ENCODE measurements around the gene VGLL3.

The VGLL3 gene

DNA sequence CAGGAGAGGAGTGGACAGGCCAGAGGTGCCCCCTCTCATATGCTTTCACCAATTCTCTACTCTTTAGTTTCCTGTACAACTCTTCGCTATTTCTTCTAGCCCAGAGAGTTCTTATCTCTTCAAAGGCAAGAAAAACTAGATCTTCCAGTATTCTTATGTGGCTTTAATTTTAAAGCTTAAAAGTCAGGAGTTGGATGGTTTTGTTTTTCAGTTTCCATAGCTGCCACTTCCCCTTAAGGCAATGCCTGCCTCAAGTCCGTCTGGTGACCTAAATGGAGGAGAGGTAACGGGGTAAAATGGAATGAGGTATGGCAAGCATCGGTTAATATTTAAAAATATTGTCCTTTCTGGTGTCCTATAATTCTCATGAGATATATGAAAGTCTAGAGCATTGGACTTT is 11.4 kb upstream of the VGLL3 start:
- Histone ChIP-seq H3K4me3 (ENCODE audit: low read depth, low read length) (no peak overlapping the region), H3K4me1 (ENCODE audit: control insufficient read depth, insufficient read depth, low read length, unreplicated experiment) (no peaks in the 10 kb centered on the region), H3K36me3 (ENCODE audit: insufficient read depth, low read length) (no peaks in the 10 kb centered on the region), H2AFZ (ENCODE audit: low read length, unreplicated experiment) (no peak overlapping the region), H3K79me2 (ENCODE audit: control insufficient read depth, insufficient read depth, low read length, unreplicated experiment) (no peaks in the 10 kb centered on the region), H3K27me3 (ENCODE audit: insufficient read depth, low read length) (no peaks in the 10 kb centered on the region), H3K27ac (ENCODE audit: low read depth, low read length) (no peak overlapping the region)

DNA sequence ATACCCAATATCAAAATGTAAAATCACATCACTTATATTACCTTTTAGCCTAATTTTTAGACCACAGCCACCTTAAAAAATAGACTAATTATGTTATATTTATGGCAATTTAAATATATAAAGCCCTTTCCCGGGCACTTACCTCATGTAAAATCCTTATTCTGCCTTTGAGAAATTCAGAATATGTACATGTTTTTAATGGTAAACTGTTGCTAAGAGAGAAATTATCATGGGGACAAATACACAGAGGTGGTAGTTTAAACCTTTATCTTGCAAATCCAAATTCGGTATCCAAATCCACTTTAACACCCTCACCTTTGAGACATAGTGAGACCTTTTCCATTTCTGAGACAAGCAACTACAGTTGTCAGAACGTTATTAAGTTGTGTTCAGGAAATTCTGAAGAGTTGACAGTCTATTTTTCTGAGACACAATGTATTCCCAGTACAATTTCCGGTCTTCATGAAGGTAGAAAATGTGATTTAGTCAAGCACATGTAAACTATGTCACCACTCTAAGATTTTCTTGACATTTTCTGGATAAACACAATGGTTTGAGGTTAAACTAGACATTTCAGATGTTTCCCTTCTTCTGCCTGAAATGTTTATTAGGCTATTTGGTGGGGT is 10.6 kb upstream of the VGLL3 start:
- Histone ChIP-seq H2AFZ (ENCODE audit: low read length, unreplicated experiment) (no peak overlapping the region), H3K27me3 (ENCODE audit: insufficient read depth, low read length) (no peaks in the 10 kb centered on the region), H3K79me2 (ENCODE audit: control insufficient read depth, insufficient read depth, low read length, unreplicated experiment) (no peaks in the 10 kb centered on the region), H3K27ac (ENCODE audit: low read depth, low read length) (no peak overlapping the region), H3K4me1 (ENCODE audit: control insufficient read depth, insufficient read depth, low read length, unreplicated experiment) (peaks cover 7% of the 10 kb centered on the region), H3K36me3 (ENCODE audit: insufficient read depth, low read length) (no peaks in the 10 kb centered on the region), H3K4me3 (ENCODE audit: low read depth, low read length) (no peak overlapping the region)

DNA sequence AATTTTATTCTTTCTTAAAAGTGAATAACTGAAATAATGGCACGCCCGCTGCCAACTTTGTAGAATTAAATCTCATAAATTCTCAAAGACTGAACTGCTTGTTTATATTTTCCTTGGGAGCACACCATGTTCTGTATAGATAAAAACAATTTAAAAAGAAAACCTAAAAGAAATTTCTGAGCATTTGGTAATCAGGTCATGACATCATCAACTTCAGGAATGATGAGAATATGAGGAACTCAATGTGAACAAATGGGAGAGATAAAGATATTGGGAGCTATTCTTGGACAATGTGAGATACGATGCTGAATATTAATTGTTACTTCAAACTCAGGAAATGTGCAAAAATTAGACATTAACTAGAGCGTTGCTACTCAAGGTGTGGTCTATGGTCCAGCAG is 10.0 kb upstream of the VGLL3 start:
- Histone ChIP-seq H3K27ac (ENCODE audit: low read depth, low read length) (no peak overlapping the region), H2AFZ (ENCODE audit: low read length, unreplicated experiment) (no peak overlapping the region), H3K4me3 (ENCODE audit: low read depth, low read length) (no peak overlapping the region), H3K27me3 (ENCODE audit: insufficient read depth, low read length) (no peaks in the 10 kb centered on the region), H3K36me3 (ENCODE audit: insufficient read depth, low read length) (no peaks in the 10 kb centered on the region), H3K4me1 (ENCODE audit: control insufficient read depth, insufficient read depth, low read length, unreplicated experiment) (peaks cover 13% of the 10 kb centered on the region), H3K79me2 (ENCODE audit: control insufficient read depth, insufficient read depth, low read length, unreplicated experiment) (no peaks in the 10 kb centered on the region)

DNA sequence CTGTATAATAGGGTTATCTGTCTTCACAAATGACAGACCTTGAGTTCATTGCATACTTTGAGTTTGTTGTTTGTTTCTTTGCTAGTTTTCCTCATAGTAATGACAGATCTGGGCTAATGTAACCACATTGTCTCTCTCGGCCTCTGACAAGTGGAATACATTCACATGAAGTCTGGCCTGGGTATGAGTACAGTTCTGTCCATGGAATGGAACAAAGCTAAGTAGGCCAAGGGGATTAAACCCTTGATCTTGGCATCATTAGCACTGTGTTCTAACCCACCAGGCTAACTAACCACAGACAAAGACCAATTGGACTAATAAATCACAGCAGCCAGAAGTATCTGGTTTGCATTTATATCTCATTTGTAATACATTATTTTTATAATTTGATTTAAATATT is 7.6 kb upstream of the VGLL3 start:
- no peaks in the 10 kb centered on the region for H3K36me3 ChIP-seq (ENCODE audit: insufficient read depth, low read length)
- no peak overlapping the region for H3K27ac ChIP-seq (ENCODE audit: low read depth, low read length)
- H3K79me2 ChIP-seq (ENCODE audit: control insufficient read depth, insufficient read depth, low read length, unreplicated experiment), result no peaks in the 10 kb centered on the region
- H2AFZ ChIP-seq (ENCODE audit: low read length, unreplicated experiment), result no peak overlapping the region
- peaks cover 33% of the 10 kb centered on the region for H3K4me1 ChIP-seq (ENCODE audit: control insufficient read depth, insufficient read depth, low read length, unreplicated experiment)
- H3K4me3 ChIP-seq (ENCODE audit: low read depth, low read length), result no peak overlapping the region
- H3K27me3 ChIP-seq (ENCODE audit: insufficient read depth, low read length), result no peaks in the 10 kb centered on the region

DNA sequence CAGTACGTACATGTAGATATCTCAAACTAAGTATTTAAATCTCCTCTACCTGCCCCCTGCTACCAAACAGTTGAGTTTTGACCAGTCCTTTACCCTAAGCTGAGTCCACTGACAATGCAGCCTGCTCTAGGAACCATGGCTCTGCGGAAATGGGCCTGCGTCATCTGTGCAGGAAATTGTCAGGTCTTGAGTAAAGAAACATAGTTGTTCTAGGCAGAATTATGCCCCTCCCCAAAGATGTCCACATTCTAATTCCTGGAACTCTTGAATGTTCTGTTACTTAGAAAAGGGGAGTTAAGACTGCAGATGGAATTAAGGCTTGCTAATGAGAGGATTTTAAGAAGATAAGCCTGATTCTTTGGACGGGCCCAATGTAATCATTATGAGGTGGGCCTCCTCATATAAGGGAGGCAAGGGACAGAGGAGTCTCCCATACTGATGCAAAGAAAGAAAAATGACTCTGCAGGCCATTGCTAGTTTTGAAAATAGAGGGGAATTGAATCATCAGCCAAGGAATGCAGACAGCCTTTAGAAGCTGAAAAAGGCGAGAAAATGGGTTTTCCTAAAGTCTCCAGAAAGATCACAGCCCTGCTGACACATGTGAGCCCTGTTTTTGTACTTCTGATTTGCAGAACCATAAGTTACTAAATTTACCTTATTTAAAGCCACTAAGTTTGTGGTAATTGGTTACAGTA is 5.5 kb upstream of the VGLL3 start:
- H3K79me2 ChIP-seq (ENCODE audit: control insufficient read depth, insufficient read depth, low read length, unreplicated experiment), result peaks cover 2% of the 10 kb centered on the region

DNA sequence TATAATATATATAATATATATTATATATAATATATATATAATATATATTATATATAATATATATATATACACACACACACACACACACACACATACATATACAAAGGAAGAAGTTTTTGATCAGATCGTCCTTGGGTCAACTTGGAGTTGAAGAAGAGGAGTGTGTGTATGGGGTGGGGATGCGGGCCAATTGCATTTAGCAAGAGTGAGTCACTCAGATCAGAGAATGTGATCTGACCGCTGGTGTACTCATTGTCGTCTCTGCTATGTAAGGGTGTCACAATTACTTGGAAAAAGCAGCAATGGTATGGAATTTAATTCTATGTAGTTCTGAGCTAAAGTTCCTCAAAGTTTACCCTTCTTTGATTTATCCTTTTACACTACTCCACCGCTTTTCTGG is 4.6 kb upstream of the VGLL3 start:
- Histone ChIP-seq H3K4me1 (ENCODE audit: control insufficient read depth, insufficient read depth, low read length, unreplicated experiment) (peaks cover 45% of the 10 kb centered on the region), H3K27ac (ENCODE audit: low read depth, low read length) (peak overlapping the region; percentile 73), H3K4me3 (ENCODE audit: low read depth, low read length) (no peak overlapping the region), H3K36me3 (ENCODE audit: insufficient read depth, low read length) (no peaks in the 10 kb centered on the region), H3K79me2 (ENCODE audit: control insufficient read depth, insufficient read depth, low read length, unreplicated experiment) (peaks cover 9% of the 10 kb centered on the region), H2AFZ (ENCODE audit: low read length, unreplicated experiment) (no peak overlapping the region), H3K27me3 (ENCODE audit: insufficient read depth, low read length) (no peaks in the 10 kb centered on the region)

More for the DNA sequence above, 5.5 kb upstream of the VGLL3 start:
- H3K4me1 ChIP-seq (ENCODE audit: control insufficient read depth, insufficient read depth, low read length, unreplicated experiment), result peaks cover 45% of the 10 kb centered on the region
- H3K27ac ChIP-seq (ENCODE audit: low read depth, low read length), result peak overlapping the region; percentile 73
- H2AFZ ChIP-seq (ENCODE audit: low read length, unreplicated experiment), result peak overlapping the region; percentile 39
- no peaks in the 10 kb centered on the region for H3K36me3 ChIP-seq (ENCODE audit: insufficient read depth, low read length)
- H3K27me3 ChIP-seq (ENCODE audit: insufficient read depth, low read length), result no peaks in the 10 kb centered on the region
- no peak overlapping the region for H3K4me3 ChIP-seq (ENCODE audit: low read depth, low read length)

DNA sequence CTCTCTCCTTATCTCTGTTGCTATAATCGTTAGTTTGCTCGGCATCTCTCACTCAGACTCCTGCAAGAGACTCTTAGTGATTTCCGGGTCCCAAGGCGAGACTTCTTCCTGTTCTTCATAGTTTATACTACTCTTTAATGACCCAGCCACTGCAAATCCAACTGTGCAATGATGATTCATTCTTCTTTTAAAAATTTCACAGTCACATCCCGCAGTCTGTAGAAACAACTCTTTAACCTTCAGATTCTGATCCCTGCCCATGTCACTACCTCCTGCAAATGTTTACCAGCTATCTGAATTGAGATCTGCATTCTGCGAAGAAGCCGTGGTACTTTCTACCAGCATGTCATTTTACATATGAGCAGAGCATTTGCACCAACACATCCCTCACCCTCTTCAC is 2.8 kb upstream of the VGLL3 start:
- H3K4me3 ChIP-seq (ENCODE audit: low read depth, low read length), result peak overlapping the region; percentile 55
- no peaks in the 10 kb centered on the region for H3K27me3 ChIP-seq (ENCODE audit: insufficient read depth, low read length)
- peak overlapping the region; percentile 82 for H3K27ac ChIP-seq (ENCODE audit: low read depth, low read length)
- H3K79me2 ChIP-seq (ENCODE audit: control insufficient read depth, insufficient read depth, low read length, unreplicated experiment), result peaks cover 27% of the 10 kb centered on the region
- no peaks in the 10 kb centered on the region for H3K36me3 ChIP-seq (ENCODE audit: insufficient read depth, low read length)
- peaks cover 45% of the 10 kb centered on the region for H3K4me1 ChIP-seq (ENCODE audit: control insufficient read depth, insufficient read depth, low read length, unreplicated experiment)
- H2AFZ ChIP-seq (ENCODE audit: low read length, unreplicated experiment), result peak overlapping the region; percentile 67

DNA sequence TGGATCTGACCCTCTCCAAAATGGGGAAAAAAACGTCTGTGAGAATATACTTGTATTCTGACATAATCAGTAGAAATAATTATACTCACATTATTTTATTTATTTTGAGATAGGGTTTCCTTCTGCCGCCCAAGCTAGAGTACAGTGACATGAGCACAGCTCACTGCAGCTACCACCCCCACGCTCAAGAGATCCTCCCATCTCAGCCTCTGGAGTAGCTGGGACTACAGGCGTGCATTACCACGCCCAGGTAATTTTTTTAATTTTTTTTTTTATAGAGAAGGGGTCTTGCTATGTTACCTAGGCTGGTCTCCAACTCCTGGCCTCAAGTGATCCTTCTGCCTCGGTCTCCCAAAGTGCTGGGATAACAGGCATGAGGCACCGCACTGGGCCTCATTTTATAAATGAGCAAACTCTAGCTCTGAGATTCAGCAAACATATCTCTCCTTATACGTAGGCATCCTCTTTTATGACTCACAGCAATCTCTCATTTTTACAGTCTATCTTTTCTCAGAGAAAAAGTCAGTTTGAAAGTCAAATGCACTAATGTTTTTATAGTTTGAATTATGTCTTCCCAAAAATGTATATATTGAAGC is 989 bp upstream of the VGLL3 start:
- H3K36me3 ChIP-seq (ENCODE audit: insufficient read depth, low read length), result no peaks in the 10 kb centered on the region
- peak overlapping the region; percentile 80 for H2AFZ ChIP-seq (ENCODE audit: low read length, unreplicated experiment)
- H3K79me2 ChIP-seq (ENCODE audit: control insufficient read depth, insufficient read depth, low read length, unreplicated experiment), result peaks cover 39% of the 10 kb centered on the region
- H3K27me3 ChIP-seq (ENCODE audit: insufficient read depth, low read length), result no peaks in the 10 kb centered on the region
- H3K27ac ChIP-seq (ENCODE audit: low read depth, low read length), result peak overlapping the region; percentile 86
- peak overlapping the region; percentile 96 for H3K4me3 ChIP-seq (ENCODE audit: low read depth, low read length)
- H3K4me1 ChIP-seq (ENCODE audit: control insufficient read depth, insufficient read depth, low read length, unreplicated experiment), result peaks cover 52% of the 10 kb centered on the region

DNA sequence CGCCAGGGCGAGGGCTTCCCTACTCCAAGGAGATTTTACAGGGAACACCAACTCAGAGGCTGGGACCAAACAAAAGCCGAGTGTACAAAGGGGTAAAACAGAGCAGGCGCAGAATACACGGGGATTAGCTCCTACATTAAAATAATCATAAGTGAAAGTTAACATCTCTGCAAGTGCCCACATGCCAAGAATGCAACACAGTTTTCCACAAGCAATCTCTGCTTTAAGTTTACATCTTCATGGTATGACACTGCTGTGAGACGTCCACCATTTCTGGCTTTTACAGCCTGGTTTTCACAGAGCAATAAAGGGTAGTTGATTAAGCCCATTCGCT is 500 bp upstream of the VGLL3 start:
- no peaks in the 10 kb centered on the region for H3K27me3 ChIP-seq (ENCODE audit: insufficient read depth, low read length)
- peak overlapping the region; percentile 86 for H3K27ac ChIP-seq (ENCODE audit: low read depth, low read length)
- peak overlapping the region; percentile 96 for H3K4me3 ChIP-seq (ENCODE audit: low read depth, low read length)

DNA sequence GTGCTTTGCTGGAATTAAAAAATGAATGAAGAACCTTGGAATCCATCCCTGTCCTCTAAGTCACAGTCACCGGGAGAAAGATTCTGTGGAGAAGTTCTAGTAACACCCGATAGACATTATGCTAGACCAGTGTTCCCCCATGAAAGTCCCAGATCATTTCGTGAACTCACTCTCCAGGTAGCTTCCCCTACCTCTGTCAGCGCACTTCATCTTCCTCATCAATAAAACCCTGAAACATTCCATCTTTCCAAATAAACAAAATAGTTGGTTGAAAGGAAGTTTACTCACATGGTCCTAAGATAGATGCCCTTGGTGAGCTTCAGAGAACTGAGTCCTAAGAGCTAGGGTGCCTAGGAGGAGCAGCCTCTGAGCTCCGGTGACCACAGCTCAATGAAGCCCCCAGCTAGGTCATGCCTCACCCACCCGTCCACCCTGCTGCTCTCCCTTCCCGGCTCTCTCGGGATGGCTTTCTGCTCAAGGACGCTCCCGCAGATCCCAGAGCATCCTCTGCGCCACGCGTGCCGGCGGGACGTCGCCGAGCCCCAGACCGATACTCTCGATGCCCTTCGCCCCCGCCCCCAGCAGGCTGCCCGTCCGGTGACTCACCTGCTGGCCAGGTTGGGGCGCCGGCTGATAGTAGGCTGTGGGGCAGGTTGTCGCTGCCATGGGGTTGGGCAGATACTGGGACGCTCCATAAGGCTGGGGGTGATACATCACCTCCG is 776 bp downstream of the VGLL3 start:
- Histone ChIP-seq H3K4me3 (ENCODE audit: low read depth, low read length) (peak overlapping the region; percentile 96), H3K27ac (ENCODE audit: low read depth, low read length) (peak overlapping the region; percentile 86), H3K36me3 (ENCODE audit: insufficient read depth, low read length) (no peaks in the 10 kb centered on the region), H3K4me1 (ENCODE audit: control insufficient read depth, insufficient read depth, low read length, unreplicated experiment) (peaks cover 49% of the 10 kb centered on the region), H3K79me2 (ENCODE audit: control insufficient read depth, insufficient read depth, low read length, unreplicated experiment) (peaks cover 57% of the 10 kb centered on the region), H3K27me3 (ENCODE audit: insufficient read depth, low read length) (no peaks in the 10 kb centered on the region), H2AFZ (ENCODE audit: low read length, unreplicated experiment) (peak overlapping the region; percentile 80)

More for the DNA sequence above, 500 bp upstream of the VGLL3 start:
- peak overlapping the region; percentile 80 for H2AFZ ChIP-seq (ENCODE audit: low read length, unreplicated experiment)
- peaks cover 47% of the 10 kb centered on the region for H3K4me1 ChIP-seq (ENCODE audit: control insufficient read depth, insufficient read depth, low read length, unreplicated experiment)
- no peaks in the 10 kb centered on the region for H3K36me3 ChIP-seq (ENCODE audit: insufficient read depth, low read length)
- H3K79me2 ChIP-seq (ENCODE audit: control insufficient read depth, insufficient read depth, low read length, unreplicated experiment), result peaks cover 44% of the 10 kb centered on the region
